H1 (cell line): Measurements from ENCODE around the gene AWAT2. TPM values are rescaled to one million over a fixed set of nuclear protein-coding genes. Genes with fewer than 3 reads are reported as not detected.

Source experiments
- CTCF ChIA-PET: fragments of 300-600 bp; sonication (Branson Sonifier 250); formaldehyde crosslinking; loops from one replicate; lab custom pipeline; 2021; ENCODE audit not compliant: partially characterized antibody; lab: Charles Lee
- POLR2A ChIA-PET: fragments of 300-600 bp; sonication (Branson Sonifier 250); formaldehyde crosslinking; loops from one replicate; lab custom pipeline; 2021; ENCODE audit warnings: inconsistent platforms; ENCODE audit not compliant: partially characterized antibody; lab: Charles Lee
- DNase-seq, 2 experiments: peaks; one replicate each; pipeline versions ENCODE4 v3.0.0 to v3.0.0-alpha.2; 2010 to 2022; ENCODE audit warnings: low spot score in 2 of 2, low read depth in 1 of 2, mixed read lengths in 1 of 2
- FAIRE-seq: peaks from 2 replicates; lab custom pipeline; 2011; peaks lifted over from hg19 to GRCh38; lab: Jason Lieb, UNC
- H2AFZ ChIP-seq: 2 replicates; pipeline ENCODE4 v1.8.1; 2012; ENCODE audit warnings: low read length, inconsistent platforms
- H2AK5ac ChIP-seq: 2 replicates; pipeline ENCODE4 v1.6.1; 2013; ENCODE audit warnings: low read depth, low read length
- H2BK120ac ChIP-seq: replicated peaks from 2 replicates; pipeline ENCODE3; 2013; ENCODE audit warnings: low read depth, low read length, inconsistent platforms
- H2BK12ac ChIP-seq: 2 replicates; pipeline ENCODE4 v1.6.1; 2013; ENCODE audit warnings: low read depth, low read length
- H2BK15ac ChIP-seq: 2 replicates; pipeline ENCODE4 v1.6.1; 2013; ENCODE audit warnings: low read length
- H2BK20ac ChIP-seq: 2 replicates; pipeline ENCODE4 v1.6.1; 2013; ENCODE audit warnings: low read length
- H2BK5ac ChIP-seq: 2 replicates; pipeline ENCODE4 v1.6.1; 2013; ENCODE audit warnings: low read depth, low read length
- H3K14ac ChIP-seq: 2 replicates; pipeline ENCODE4 v1.6.1; 2013; ENCODE audit warnings: inconsistent platforms; ENCODE audit not compliant: insufficient read length
- H3K18ac ChIP-seq: 2 replicates; pipeline ENCODE4 v1.6.1; 2013; ENCODE audit warnings: low read length; ENCODE audit errors: extremely low read depth
- H3K23ac ChIP-seq: 2 replicates; pipeline ENCODE4 v1.6.1; 2013; ENCODE audit warnings: inconsistent platforms; ENCODE audit not compliant: insufficient read length
- H3K23me2 ChIP-seq: 2 replicates; pipeline ENCODE4 v1.6.1; 2013; ENCODE audit warnings: low read depth, low read length
- H3K27ac ChIP-seq: 2 replicates; pipeline ENCODE4 v1.6.1; 2011; ENCODE audit warnings: low read depth, low read length, inconsistent platforms
- H3K27me3 ChIP-seq, 4 experiments: replicated peaks in 1 of 4; 1 replicate in 1 of 4; 2 replicates in 3 of 4; pipeline versions ENCODE4 v1.6.1 to v1.8.1; 2011 to 2013; ENCODE audit warnings: low read length in 3 of 4, mild to moderate bottlenecking in 3 of 4, inconsistent platforms in 2 of 4, mixed read lengths in 2 of 4, moderate library complexity in 1 of 4; ENCODE audit not compliant: control insufficient read depth in 3 of 4, insufficient read depth in 3 of 4; ENCODE audit errors: extremely low read depth in 1 of 4
- H3K36me3 ChIP-seq, 4 experiments: 2 replicates each; pipeline versions ENCODE4 v1.6.1 to v1.8.1; 2011 to 2013; ENCODE audit warnings: mild to moderate bottlenecking in 4 of 4, low read length in 3 of 4, moderate library complexity in 2 of 4, control low read depth in 1 of 4, inconsistent platforms in 1 of 4; ENCODE audit not compliant: insufficient read depth in 4 of 4, control insufficient read depth in 2 of 4
- H3K4ac ChIP-seq: replicated peaks from 2 replicates; pipeline ENCODE3; 2013; ENCODE audit warnings: low read length, low read depth, mixed read lengths, inconsistent platforms; ENCODE audit not compliant: insufficient read length
- H3K4me1 ChIP-seq, 4 experiments: replicated peaks in 1 of 4; 1 replicate in 1 of 4; 2 replicates in 3 of 4; pipeline versions ENCODE4 v1.6.1 to v1.8.1; 2011 to 2013; ENCODE audit warnings: low read length in 3 of 4, inconsistent platforms in 2 of 4, mixed read lengths in 1 of 4; ENCODE audit not compliant: insufficient read depth in 4 of 4, control insufficient read depth in 3 of 4
- H3K4me2 ChIP-seq, 2 experiments: 2 replicates each; pipeline versions ENCODE4 v1.6.1 to v1.8.1; 2011 to 2013; ENCODE audit warnings: low read depth in 2 of 2, low read length in 2 of 2, control low read depth in 1 of 2, inconsistent platforms in 1 of 2, mild to moderate bottlenecking in 1 of 2; ENCODE audit not compliant: insufficient read depth in 1 of 2
- H3K4me3 ChIP-seq, 4 experiments: fragments of 200-600, 300-600 bp in 1 of 4; sonication (generic), shearing (Covaris generic), sonication (Bioruptor Twin) in 1 of 4; 2 replicates each; pipeline versions ENCODE4 v1.5.1 to v1.8.1; 2011 to 2016; ENCODE audit warnings: low read length in 4 of 4, low read depth in 3 of 4, control low read depth in 2 of 4, inconsistent platforms in 2 of 4, mild to moderate bottlenecking in 2 of 4, mixed read lengths in 1 of 4, moderate library complexity in 1 of 4; ENCODE audit not compliant: insufficient read depth in 2 of 4; ENCODE audit errors: extremely low read depth in 1 of 4
- H3K56ac ChIP-seq: replicated peaks from 2 replicates; pipeline ENCODE3; 2013; ENCODE audit warnings: low read depth, mild to moderate bottlenecking, mixed read lengths, low read length, inconsistent platforms; ENCODE audit not compliant: insufficient read length
- H3K79me1 ChIP-seq: 2 replicates; pipeline ENCODE4 v1.6.1; 2013; ENCODE audit warnings: low read depth, low read length, control low read depth
- H3K79me2 ChIP-seq, 2 experiments: 2 replicates each; pipeline versions ENCODE4 v1.6.1 to v1.8.1; 2012 to 2013; ENCODE audit warnings: low read length in 2 of 2, mild to moderate bottlenecking in 2 of 2, inconsistent platforms in 1 of 2; ENCODE audit not compliant: insufficient read depth in 2 of 2, control insufficient read depth in 1 of 2
- H3K9ac ChIP-seq, 4 experiments: replicated peaks in 1 of 4; 1 replicate in 1 of 4; 2 replicates in 3 of 4; pipeline versions ENCODE4 v1.6.1 to v1.8.1; 2011 to 2013; ENCODE audit warnings: low read depth in 3 of 4, low read length in 3 of 4, control low read depth in 2 of 4, mild to moderate bottlenecking in 2 of 4, moderate library complexity in 2 of 4, inconsistent platforms in 1 of 4; ENCODE audit errors: extremely low read depth in 1 of 4
- H3K9me3 ChIP-seq, 2 experiments: 2 replicates each; pipeline versions ENCODE4 v1.6.1 to v1.8.1; 2012 to 2013; ENCODE audit warnings: mild to moderate bottlenecking in 2 of 2, moderate library complexity in 2 of 2, control low read depth in 1 of 2, inconsistent platforms in 1 of 2, low read depth in 1 of 2, low read length in 1 of 2, mixed read lengths in 1 of 2; ENCODE audit not compliant: insufficient read depth in 2 of 2
- H4K20me1 ChIP-seq, 2 experiments: replicated peaks in 1 of 2; 2 replicates each; pipeline versions ENCODE3 to v1.8.1; 2011 to 2013; ENCODE audit warnings: inconsistent platforms in 2 of 2, low read length in 2 of 2, mild to moderate bottlenecking in 1 of 2; ENCODE audit not compliant: insufficient read depth in 2 of 2, control insufficient read depth in 1 of 2
- H4K5ac ChIP-seq: 2 replicates; pipeline ENCODE4 v1.6.1; 2013; ENCODE audit warnings: low read length, low read depth, mixed read lengths, inconsistent platforms; ENCODE audit not compliant: insufficient read length
- H4K8ac ChIP-seq: 2 replicates; pipeline ENCODE4 v1.8.0; 2013; ENCODE audit warnings: mild to moderate bottlenecking, moderate library complexity, low read length, inconsistent platforms; ENCODE audit not compliant: insufficient read depth; ENCODE audit errors: extremely low read depth
- H4K91ac ChIP-seq: replicated peaks from 2 replicates; pipeline ENCODE3; 2013; ENCODE audit warnings: low read length, mixed read lengths, inconsistent platforms; ENCODE audit not compliant: insufficient read length
- CBX5 ChIP-seq: fragments of 300-800, 300-1000 bp; sonication (generic); IDR thresholded peaks from 2 replicates; pipeline ENCODE4 v1.7.1; 2016; ENCODE audit warnings: antibody characterized with exemption, low read length, low read depth
- CHD1 ChIP-seq: IDR thresholded peaks from 2 replicates; pipeline ENCODE4 v1.6.1; 2012; ENCODE audit warnings: low read depth, low read length, improper control_type of control experiment
- EP300 ChIP-seq, 2 experiments: IDR thresholded peaks; 1 replicate in 1 of 2; 2 replicates in 1 of 2; pipeline ENCODE4 v1.6.1; 2011 to 2012; ENCODE audit warnings: low read depth in 2 of 2, low read length in 2 of 2, mild to moderate bottlenecking in 2 of 2, borderline replicate concordance in 1 of 2, inconsistent platforms in 1 of 2, moderate library complexity in 1 of 2
- GABPA ChIP-seq: IDR thresholded peaks from 2 replicates; pipeline ENCODE4 v1.6.1; 2011; ENCODE audit warnings: mild to moderate bottlenecking, low read length, moderate library complexity, borderline replicate concordance; ENCODE audit not compliant: insufficient read depth
- HDAC6 ChIP-seq: IDR thresholded peaks from one replicate; pipeline ENCODE4 v1.7.1; 2012; ENCODE audit warnings: low read depth, mild to moderate bottlenecking, inconsistent platforms, low read length, moderate library complexity
- JUND ChIP-seq: IDR thresholded peaks from 2 replicates; pipeline ENCODE4 v1.6.1; 2011; ENCODE audit warnings: mild to moderate bottlenecking, improper control_type of control experiment, low read length
- POLR2A ChIP-seq, 2 experiments: IDR thresholded peaks; 1 replicate in 1 of 2; 2 replicates in 1 of 2; pipeline ENCODE4 v1.6.1; 2011; ENCODE audit warnings: low read depth in 2 of 2, low read length in 2 of 2, mild to moderate bottlenecking in 2 of 2; ENCODE audit errors: control extremely low read depth in 1 of 2
- SIN3A ChIP-seq, 2 experiments: IDR thresholded peaks in 1 of 2; conservative IDR thresholded peaks in 1 of 2; 2 replicates each; pipeline ENCODE4 v1.6.1; 2011 to 2012; ENCODE audit warnings: low read length in 2 of 2, improper control_type of control experiment in 1 of 2, low read depth in 1 of 2, mild to moderate bottlenecking in 1 of 2
- TAF1 ChIP-seq: IDR thresholded peaks from 2 replicates; pipeline ENCODE4 v1.6.1; 2011; ENCODE audit warnings: mild to moderate bottlenecking, low read depth, low read length
- TAF7 ChIP-seq: optimal IDR thresholded peaks from 2 replicates; pipeline ENCODE3; 2011; ENCODE audit warnings: low read depth, mild to moderate bottlenecking, inconsistent platforms, low read length, moderate library complexity, borderline replicate concordance
- TBP ChIP-seq: IDR thresholded peaks from 2 replicates; pipeline ENCODE4 v1.6.1; 2011; ENCODE audit warnings: low read depth, low read length, improper control_type of control experiment
- ZNF274 ChIP-seq: IDR thresholded peaks from 2 replicates; pipeline ENCODE4 v1.7.0; 2012; ENCODE audit warnings: low read length, borderline replicate concordance; ENCODE audit errors: extremely low read depth
- polyA plus RNA-seq, 7 experiments: library from polyadenylated mRNA; depleted of rRNA in 3 of 7; stranded (reverse) in 5 of 7; unstranded in 2 of 7; fragments of >200 nt in 5 of 7; fragments of 200-250 nt in 2 of 7; gene quantifications; 1 replicate in 5 of 7; 2 replicates in 1 of 7; 4 replicates in 1 of 7; pipeline versions ENCODE4 v1.2.1 to v1.2.3, GENCODE V29; 2011 to 2013; ENCODE audit warnings: missing spikeins in 2 of 7, mixed read lengths in 2 of 7
- total RNA-seq: library from RNA; stranded (reverse); fragmentation: NEBNext Ultra II Directional; extraction: Animal tissue kit (Norgen Biotek cat#: 25700); gene quantifications from 2 replicates; pipeline ENCODE4 v1.2.1, GENCODE V29; 2021
- TF ChIP-seq, protein P1 (sequence below): IDR thresholded peaks from 2 replicates; pipeline ENCODE4 v1.6.1; 2011; ENCODE audit warnings: low read length, improper control_type of control experiment
- TF ChIP-seq, protein P2 (sequence below): IDR thresholded peaks from 2 replicates; pipeline ENCODE4 v1.6.1; 2011; ENCODE audit warnings: low read depth, mild to moderate bottlenecking, low read length; ENCODE audit not compliant: insufficient read depth

The AWAT2 gene
- total and polyA plus RNA-seq, 2 of the 8 experiments (the other 6 are each of a cell fraction or from before 2014, with no cell fraction given), result not detected

DNA sequence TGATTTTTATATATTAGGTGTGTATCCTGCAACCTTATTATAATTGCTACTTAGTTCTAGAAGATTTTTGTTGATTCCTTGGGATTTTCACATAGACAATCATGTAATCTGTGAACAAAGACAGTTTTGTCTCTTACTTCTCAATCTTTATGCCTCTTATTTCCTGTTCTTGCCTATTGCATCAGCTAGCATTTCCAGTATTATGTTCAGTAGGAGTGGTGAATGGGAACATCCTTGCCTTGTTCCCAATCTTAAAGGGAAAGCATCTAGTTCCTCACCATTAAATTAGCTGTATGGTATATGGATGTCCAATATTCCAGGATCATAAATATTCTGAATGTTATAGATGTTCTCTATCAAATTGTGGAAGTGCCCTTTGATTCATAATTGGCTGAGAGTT, 41.8 kb downstream of the AWAT2 start:
- no peak overlapping the region for H3K9ac ChIP-seq
- POLR2A ChIA-PET, result no interaction called here
- no peak overlapping the region for H2BK20ac ChIP-seq
- H2BK120ac ChIP-seq, result no peak overlapping the region
- TF ChIP-seq TAF1, result no peak
- TF ChIP-seq TBP, result no peak
- TF ChIP-seq CBX5, result no peak
- TF ChIP-seq, protein P1, sequence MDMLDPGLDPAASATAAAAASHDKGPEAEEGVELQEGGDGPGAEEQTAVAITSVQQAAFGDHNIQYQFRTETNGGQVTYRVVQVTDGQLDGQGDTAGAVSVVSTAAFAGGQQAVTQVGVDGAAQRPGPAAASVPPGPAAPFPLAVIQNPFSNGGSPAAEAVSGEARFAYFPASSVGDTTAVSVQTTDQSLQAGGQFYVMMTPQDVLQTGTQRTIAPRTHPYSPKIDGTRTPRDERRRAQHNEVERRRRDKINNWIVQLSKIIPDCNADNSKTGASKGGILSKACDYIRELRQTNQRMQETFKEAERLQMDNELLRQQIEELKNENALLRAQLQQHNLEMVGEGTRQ, result no peak
- no peak for TF ChIP-seq SIN3A (conservative IDR thresholded peaks at IDR 0.05 in 1 of 2, IDR thresholded peaks at IDR 0.05 in 1 of 2; ENCODE audit: low read depth in 1 of 2, low read length in 2 of 2)
- TF ChIP-seq, protein P2, sequence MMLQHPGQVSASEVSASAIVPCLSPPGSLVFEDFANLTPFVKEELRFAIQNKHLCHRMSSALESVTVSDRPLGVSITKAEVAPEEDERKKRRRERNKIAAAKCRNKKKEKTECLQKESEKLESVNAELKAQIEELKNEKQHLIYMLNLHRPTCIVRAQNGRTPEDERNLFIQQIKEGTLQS, result no peak
- no peak for TF ChIP-seq ZNF274
- TF ChIP-seq CHD1, result no peak
- TF ChIP-seq HDAC6, result no peak
- no peak for TF ChIP-seq POLR2A (IDR thresholded peaks at IDR 0.05; ENCODE audit: control extremely low read depth in 1 of 2, low read depth in 2 of 2, low read length in 2 of 2)
- TF ChIP-seq JUND, result no peak
- TF ChIP-seq TAF7, result no peak
- TF ChIP-seq GABPA, result no peak
- TF ChIP-seq EP300 (IDR thresholded peaks at IDR 0.05; ENCODE audit: borderline replicate concordance in 1 of 2, low read depth in 2 of 2, low read length in 2 of 2), result no peak
- H3K18ac ChIP-seq, result no peak overlapping the region
- no peaks in the 10 kb centered on the region for H3K79me1 ChIP-seq
- no peak overlapping the region for H4K5ac ChIP-seq
- no peak overlapping the region for H2BK15ac ChIP-seq
- no peak overlapping the region for H3K4me2 ChIP-seq
- no peaks in the 10 kb centered on the region for H4K20me1 ChIP-seq
- no peak overlapping the region for H3K14ac ChIP-seq
- no peaks in the 10 kb centered on the region for H3K23me2 ChIP-seq
- no peak overlapping the region for H2BK12ac ChIP-seq
- H2AFZ ChIP-seq, result no peak overlapping the region
- no peak overlapping the region for H3K27ac ChIP-seq
- H3K79me2 ChIP-seq, result no peaks in the 10 kb centered on the region
- FAIRE-seq, result no peak
- no peak overlapping the region for H3K4me3 ChIP-seq
- CTCF ChIA-PET, result interaction anchor here (0.6 kb wide), 1 partner anchor 18 kb away, joined by 4 read pairs; no protein-coding TSS in a partner anchor
- H2BK5ac ChIP-seq, result no peak overlapping the region
- H3K36me3 ChIP-seq, result no peaks in the 10 kb centered on the region
- H3K4ac ChIP-seq, result no peak overlapping the region
- no peak overlapping the region for H4K91ac ChIP-seq
- peaks cover 0 to 1% (median under 1%) of the 10 kb centered on the region in 4 experiments; a peak in 2 of 7 replicates for H3K4me1 ChIP-seq
- H3K27me3 ChIP-seq, result no peaks in the 10 kb centered on the region
- H2AK5ac ChIP-seq, result no peak overlapping the region
- no peak overlapping the region for H4K8ac ChIP-seq
- no peaks in the 10 kb centered on the region for H3K9me3 ChIP-seq
- DNase-seq, result no peak
- no peak overlapping the region for H3K56ac ChIP-seq
- H3K23ac ChIP-seq, result no peak overlapping the region
